PC-3 (cell line): ENCODE measurements around the gene PCCA.

Experiments
- CTCF ChIP-seq: fragments of 300-600 bp; sonication (generic); conservative IDR thresholded peaks from 2 replicates; pipeline ENCODE4 v1.5.1; 2017; ENCODE audit warnings: antibody characterized with exemption, low read depth, mild to moderate bottlenecking, low read length
- EZH2phosphoT487 ChIP-seq: fragments of 300-600 bp; sonication (generic); IDR thresholded peaks from 2 replicates; pipeline ENCODE4 v1.6.1; 2018; ENCODE audit warnings: mild to moderate bottlenecking, antibody characterized with exemption, low read length, borderline replicate concordance

GRCh38 chr13:100513987-100514670 lies 425.2 kb downstream of the PCCA start:
- TF ChIP-seq EZH2phosphoT487 (no peak), CTCF (no peak)
